ENCODE measurements around the gene PPFIBP1. TPM values are rescaled to one million over a fixed set of nuclear protein-coding genes. Genes with fewer than 3 reads are reported as not detected.
A peak's percentile ranks its signal among the peaks of the same experiment; 100 is the strongest.

The PPFIBP1 gene
- total RNA-seq, 3 donors from 2014 or later (not counting 1 experiment from before 2014, with no cell fraction given): 0.73 to 1.6 (median 1.4) TPM

DNA sequence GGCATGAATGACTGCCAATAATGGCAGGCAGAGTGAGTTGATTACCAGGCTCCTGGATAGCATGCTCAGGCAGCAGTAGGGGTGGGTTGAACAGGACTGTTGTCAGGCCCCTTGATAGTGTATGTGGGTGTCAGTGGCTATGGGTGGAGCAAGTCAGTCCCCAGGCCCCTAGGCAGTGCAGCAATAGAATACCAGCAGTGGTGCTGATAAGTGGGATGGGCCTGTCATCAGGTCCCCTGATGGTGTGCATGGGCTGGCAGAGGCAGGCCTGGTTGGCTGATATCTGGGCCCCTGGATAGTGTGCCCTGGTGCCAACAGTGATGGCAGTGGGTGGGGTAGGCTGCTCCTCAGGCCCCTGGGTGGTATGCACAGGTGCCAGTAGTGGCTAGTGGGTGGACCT is 45.1 kb upstream of the PPFIBP1 start:
- TF ChIP-seq, protein P1, sequence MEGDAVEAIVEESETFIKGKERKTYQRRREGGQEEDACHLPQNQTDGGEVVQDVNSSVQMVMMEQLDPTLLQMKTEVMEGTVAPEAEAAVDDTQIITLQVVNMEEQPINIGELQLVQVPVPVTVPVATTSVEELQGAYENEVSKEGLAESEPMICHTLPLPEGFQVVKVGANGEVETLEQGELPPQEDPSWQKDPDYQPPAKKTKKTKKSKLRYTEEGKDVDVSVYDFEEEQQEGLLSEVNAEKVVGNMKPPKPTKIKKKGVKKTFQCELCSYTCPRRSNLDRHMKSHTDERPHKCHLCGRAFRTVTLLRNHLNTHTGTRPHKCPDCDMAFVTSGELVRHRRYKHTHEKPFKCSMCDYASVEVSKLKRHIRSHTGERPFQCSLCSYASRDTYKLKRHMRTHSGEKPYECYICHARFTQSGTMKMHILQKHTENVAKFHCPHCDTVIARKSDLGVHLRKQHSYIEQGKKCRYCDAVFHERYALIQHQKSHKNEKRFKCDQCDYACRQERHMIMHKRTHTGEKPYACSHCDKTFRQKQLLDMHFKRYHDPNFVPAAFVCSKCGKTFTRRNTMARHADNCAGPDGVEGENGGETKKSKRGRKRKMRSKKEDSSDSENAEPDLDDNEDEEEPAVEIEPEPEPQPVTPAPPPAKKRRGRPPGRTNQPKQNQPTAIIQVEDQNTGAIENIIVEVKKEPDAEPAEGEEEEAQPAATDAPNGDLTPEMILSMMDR (IDR thresholded peaks at IDR 0.05): no peak
- Histone ChIP-seq H3K4me1 (ENCODE audit: control insufficient read depth, insufficient read depth, low read length) (no peaks in the 10 kb centered on the region), H3K9me3 (ENCODE audit: control insufficient read depth, insufficient read depth, low read length) (peaks cover 14% of the 10 kb centered on the region), H3K36me3 (ENCODE audit: control insufficient read depth, insufficient read depth, low read length) (no peaks in the 10 kb centered on the region), H3K27ac (ENCODE audit: low read length) (no peak overlapping the region), H3K27me3 (ENCODE audit: control insufficient read depth, insufficient read depth, low read length) (no peaks in the 10 kb centered on the region), H3K4me3 (ENCODE audit: low read length) (no peak overlapping the region)
- no peak for DNase-seq
- Mint-ChIP-seq H3K9me3 (peaks cover 13 to 15% of the 10 kb centered on the region in 2 donors), H3K27me3 (ENCODE audit: low read depth in 2 of 2) (no peaks in the 10 kb centered on the region), H3K27ac (no peak overlapping the region), H3K36me3 (peaks cover 22% of the 10 kb centered on the region), H3K4me1 (no peaks in the 10 kb centered on the region), H3K4me3 (no peak overlapping the region)
- intact Hi-C loops (cut with micrococcal nuclease): no loop called here
- peak in 1 of 3 donors; percentile 22 for ATAC-seq

- H3K4me3 Mint-ChIP-seq: no peak overlapping the region
- peaks cover 0 to 2% of the 10 kb centered on the region in 2 donors for H3K27me3 Mint-ChIP-seq (ENCODE audit: low read depth in 2 of 2)
- Histone ChIP-seq H3K27me3 (ENCODE audit: control insufficient read depth, insufficient read depth, low read length) (no peaks in the 10 kb centered on the region), H3K36me3 (ENCODE audit: control insufficient read depth, insufficient read depth, low read length) (no peaks in the 10 kb centered on the region), H3K4me3 (ENCODE audit: low read length) (no peak overlapping the region), H3K4me1 (ENCODE audit: control insufficient read depth, insufficient read depth, low read length) (no peaks in the 10 kb centered on the region), H3K9me3 (ENCODE audit: control insufficient read depth, insufficient read depth, low read length) (peaks cover 14% of the 10 kb centered on the region), H3K27ac (ENCODE audit: low read length) (no peak overlapping the region)
- 67% methylated on average over 1 of the region's 1 CpG for WGBS (ENCODE audit: insufficient coverage)
- H3K27ac Mint-ChIP-seq: no peak overlapping the region
- ATAC-seq (no peak), DNase-seq (no peak)
- TF ChIP-seq, protein P1 (IDR thresholded peaks at IDR 0.05): no peak
- peaks cover 13 to 15% of the 10 kb centered on the region in 2 donors for H3K9me3 Mint-ChIP-seq
- H3K4me1 Mint-ChIP-seq: no peaks in the 10 kb centered on the region
- H3K36me3 Mint-ChIP-seq: peaks cover 22% of the 10 kb centered on the region
- intact Hi-C loops (cut with micrococcal nuclease): no loop called here
Observed at GRCh38 chr12:27480016-27480415, 44.0 kb upstream of the PPFIBP1 start.

GRCh38 chr12:27486961-27487360 is 37.0 kb upstream of the PPFIBP1 start:
- no peaks in the 10 kb centered on the region for H3K4me1 Mint-ChIP-seq
- H3K27ac Mint-ChIP-seq: no peak overlapping the region
- TF ChIP-seq, protein P1 (IDR thresholded peaks at IDR 0.05): no peak
- no peaks in the 10 kb centered on the region for H3K9me3 Mint-ChIP-seq
- H3K4me3 Mint-ChIP-seq: no peak overlapping the region
- H3K27ac ChIP-seq (ENCODE audit: low read length): no peak overlapping the region
- intact Hi-C loops (cut with micrococcal nuclease): no loop called here
- no peaks in the 10 kb centered on the region for H3K9me3 ChIP-seq (ENCODE audit: control insufficient read depth, insufficient read depth, low read length)
- H3K36me3 ChIP-seq (ENCODE audit: control insufficient read depth, insufficient read depth, low read length): no peaks in the 10 kb centered on the region
- H3K4me1 ChIP-seq (ENCODE audit: control insufficient read depth, insufficient read depth, low read length): no peaks in the 10 kb centered on the region
- no peaks in the 10 kb centered on the region for H3K36me3 Mint-ChIP-seq
- no peaks in the 10 kb centered on the region for H3K27me3 ChIP-seq (ENCODE audit: control insufficient read depth, insufficient read depth, low read length)
- H3K27me3 Mint-ChIP-seq (ENCODE audit: low read depth in 2 of 2): peaks cover 6 to 9% of the 10 kb centered on the region in 2 donors
- no peak for DNase-seq
- H3K4me3 ChIP-seq (ENCODE audit: low read length): no peak overlapping the region
- no peak for ATAC-seq

DNA sequence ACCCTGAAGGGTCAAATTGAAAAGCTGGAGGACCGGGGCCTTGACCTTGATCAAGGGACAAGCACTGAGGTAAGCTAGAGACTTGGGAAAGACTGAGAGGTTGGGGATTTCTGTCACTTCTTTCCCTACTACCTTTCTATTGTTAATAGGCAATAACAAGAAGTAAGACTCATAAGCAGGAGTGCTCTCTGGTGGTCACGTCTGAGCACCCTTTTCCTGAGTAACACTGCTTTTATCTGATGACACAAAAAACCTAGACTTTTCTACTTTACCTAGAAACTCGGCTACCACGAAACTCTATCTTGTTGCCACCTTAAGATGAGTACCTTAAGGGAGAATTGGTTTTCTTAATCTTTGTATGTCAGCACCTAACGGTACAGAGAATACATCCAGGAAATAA is 35.5 kb upstream of the PPFIBP1 start:
- H3K27ac ChIP-seq (ENCODE audit: low read length): no peak overlapping the region
- no peak overlapping the region for H3K4me3 ChIP-seq (ENCODE audit: low read length)
- TF ChIP-seq, protein P1 (IDR thresholded peaks at IDR 0.05): no peak
- H3K9me3 Mint-ChIP-seq: no peaks in the 10 kb centered on the region
- H3K4me1 Mint-ChIP-seq: no peaks in the 10 kb centered on the region
- no peaks in the 10 kb centered on the region for H3K36me3 Mint-ChIP-seq
- no peaks in the 10 kb centered on the region for H3K27me3 ChIP-seq (ENCODE audit: control insufficient read depth, insufficient read depth, low read length)
- no peak overlapping the region for H3K4me3 Mint-ChIP-seq
- no peaks in the 10 kb centered on the region for H3K9me3 ChIP-seq (ENCODE audit: control insufficient read depth, insufficient read depth, low read length)
- H3K4me1 ChIP-seq (ENCODE audit: control insufficient read depth, insufficient read depth, low read length): no peaks in the 10 kb centered on the region
- intact Hi-C loops (cut with micrococcal nuclease): no loop called here
- DNase-seq: no peak
- no peaks in the 10 kb centered on the region for H3K36me3 ChIP-seq (ENCODE audit: control insufficient read depth, insufficient read depth, low read length)
- H3K27ac Mint-ChIP-seq: no peak overlapping the region
- H3K27me3 Mint-ChIP-seq (ENCODE audit: low read depth in 2 of 2): peaks cover 6 to 9% of the 10 kb centered on the region in 2 donors
- ATAC-seq: no peak
- WGBS (ENCODE audit: insufficient coverage): 51% methylated on average over 4 of the region's 5 CpGs

All from natural killer cell (primary cell).